GM12872 (cell line): Measurements from ENCODE around the gene FHIT.

Source experiments
- TF ChIP-seq, protein P1 (sequence below): IDR thresholded peaks from 3 replicates; pipeline ENCODE4 v1.5.1; 2011; ENCODE audit warnings: low read depth, mild to moderate bottlenecking, low read length, moderate library complexity; ENCODE audit not compliant: insufficient read depth

FHIT gene

DNA sequence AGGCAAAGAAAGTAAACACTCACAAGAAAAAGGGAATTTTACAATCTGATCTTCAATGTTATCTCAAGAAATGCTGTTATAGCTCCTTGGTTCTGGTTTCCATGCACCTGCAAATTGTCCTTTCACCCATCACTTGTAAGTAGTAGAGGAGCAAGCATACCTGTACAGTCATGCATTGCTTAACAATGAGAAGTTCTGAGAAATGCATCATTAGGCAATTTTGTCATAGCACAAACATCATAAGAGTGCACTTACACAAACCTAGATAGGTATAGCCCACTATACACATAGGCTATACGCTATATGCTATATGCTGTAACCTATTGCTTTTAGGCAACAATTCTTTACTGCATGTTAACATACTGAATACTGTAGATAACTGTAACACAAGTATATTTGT is 672.3 kb downstream of the FHIT start:
- TF ChIP-seq, protein P1, sequence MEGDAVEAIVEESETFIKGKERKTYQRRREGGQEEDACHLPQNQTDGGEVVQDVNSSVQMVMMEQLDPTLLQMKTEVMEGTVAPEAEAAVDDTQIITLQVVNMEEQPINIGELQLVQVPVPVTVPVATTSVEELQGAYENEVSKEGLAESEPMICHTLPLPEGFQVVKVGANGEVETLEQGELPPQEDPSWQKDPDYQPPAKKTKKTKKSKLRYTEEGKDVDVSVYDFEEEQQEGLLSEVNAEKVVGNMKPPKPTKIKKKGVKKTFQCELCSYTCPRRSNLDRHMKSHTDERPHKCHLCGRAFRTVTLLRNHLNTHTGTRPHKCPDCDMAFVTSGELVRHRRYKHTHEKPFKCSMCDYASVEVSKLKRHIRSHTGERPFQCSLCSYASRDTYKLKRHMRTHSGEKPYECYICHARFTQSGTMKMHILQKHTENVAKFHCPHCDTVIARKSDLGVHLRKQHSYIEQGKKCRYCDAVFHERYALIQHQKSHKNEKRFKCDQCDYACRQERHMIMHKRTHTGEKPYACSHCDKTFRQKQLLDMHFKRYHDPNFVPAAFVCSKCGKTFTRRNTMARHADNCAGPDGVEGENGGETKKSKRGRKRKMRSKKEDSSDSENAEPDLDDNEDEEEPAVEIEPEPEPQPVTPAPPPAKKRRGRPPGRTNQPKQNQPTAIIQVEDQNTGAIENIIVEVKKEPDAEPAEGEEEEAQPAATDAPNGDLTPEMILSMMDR, result no peak

DNA sequence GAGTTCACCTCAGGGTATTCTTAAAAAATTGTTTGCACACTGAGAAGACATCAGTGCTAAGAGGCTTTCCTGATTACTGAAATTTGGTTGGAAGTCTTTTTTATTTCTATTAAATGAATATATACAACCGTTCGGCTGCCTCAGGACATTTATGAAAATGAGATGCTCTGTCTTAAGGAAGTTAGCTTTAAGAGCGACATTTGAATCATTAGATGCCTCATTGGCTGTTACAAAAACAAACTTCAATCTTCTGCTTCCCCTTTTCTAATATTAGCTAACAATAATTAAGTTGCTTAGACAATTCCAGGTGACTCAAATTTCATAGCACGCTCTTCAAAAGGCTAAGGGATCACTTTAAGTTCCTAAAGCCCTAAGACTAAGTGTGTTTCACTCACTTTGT is 673.7 kb downstream of the FHIT start:
- TF ChIP-seq, protein P1, result no peak

DNA sequence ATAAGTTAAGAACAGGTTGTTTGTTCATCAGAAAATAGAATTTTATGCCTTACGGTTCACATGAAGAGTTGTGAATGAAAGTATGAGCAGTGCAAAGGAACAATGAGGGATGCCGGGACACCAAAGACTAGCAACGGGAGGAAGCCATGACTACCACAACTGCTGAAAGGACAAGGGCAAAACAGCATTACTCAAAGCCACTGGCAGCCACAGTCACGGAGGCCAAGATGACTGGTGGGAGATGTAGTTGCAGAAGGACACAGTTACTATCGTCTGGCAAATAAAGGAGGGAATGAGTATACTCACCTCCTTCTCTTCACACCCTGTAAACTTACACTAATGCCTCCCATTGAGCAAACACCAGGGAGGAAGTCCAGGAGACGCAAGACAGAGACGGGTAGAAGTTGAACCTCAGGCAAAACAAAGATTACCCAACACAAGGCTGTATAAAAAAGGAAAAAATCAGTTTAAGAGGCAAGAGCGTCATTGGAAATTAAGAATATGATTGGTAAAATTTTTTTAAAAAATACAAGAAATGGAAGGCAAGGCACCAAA is 675.5 kb downstream of the FHIT start:
- TF ChIP-seq, protein P1, result no peak

DNA sequence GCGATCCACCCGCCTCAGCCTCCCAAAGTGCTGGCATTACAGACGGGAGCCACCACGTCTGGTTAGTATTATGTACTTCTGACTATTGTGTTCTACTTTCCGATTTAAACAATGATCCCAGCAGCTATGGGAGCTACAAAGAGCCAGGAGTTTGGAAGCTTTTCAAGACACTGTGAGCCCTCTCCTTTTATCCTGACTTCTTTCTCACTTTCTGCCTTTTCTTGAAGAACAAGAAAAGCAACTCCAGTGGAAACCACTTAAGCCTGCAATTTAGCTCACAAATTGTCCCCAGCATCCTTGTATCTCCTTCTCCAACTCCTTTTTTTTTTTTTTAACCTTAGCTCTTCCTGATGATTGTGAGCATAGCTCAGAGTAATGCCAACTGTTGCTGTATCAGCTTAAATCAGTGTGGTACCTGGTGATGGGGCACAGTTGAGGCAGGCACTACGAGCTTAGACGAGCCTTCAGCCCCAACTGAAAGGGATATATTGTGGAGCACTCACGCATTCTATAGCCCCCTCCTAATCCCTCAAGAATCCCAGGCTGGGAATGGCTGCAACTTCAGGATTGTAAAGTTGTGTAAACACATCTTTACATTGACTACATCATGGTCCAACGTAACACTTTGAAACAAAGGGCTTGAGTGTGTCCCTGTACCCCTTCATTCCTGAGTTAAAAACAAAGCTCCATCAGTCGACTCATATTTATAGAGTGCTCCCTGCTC is 677.0 kb downstream of the FHIT start:
- TF ChIP-seq, protein P1, result no peak

DNA sequence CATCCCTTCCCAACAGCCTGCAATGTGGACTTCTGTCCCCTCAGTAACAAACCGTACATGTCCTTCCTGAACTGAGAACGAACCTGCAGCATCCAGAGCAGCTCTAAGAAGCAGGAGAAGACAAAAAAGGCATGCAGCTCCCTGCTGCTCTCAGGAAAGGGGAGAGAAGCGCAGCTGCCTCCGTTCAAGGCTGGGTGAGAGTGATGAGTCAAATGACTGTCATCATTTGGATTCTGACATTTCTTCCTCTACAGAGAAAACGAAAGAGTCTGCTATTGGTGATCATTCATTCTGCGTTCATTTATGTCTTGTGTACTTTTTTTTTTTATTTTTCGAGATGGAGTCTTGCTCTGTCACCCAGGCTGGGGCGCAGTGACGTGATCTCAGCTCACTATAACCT is 677.8 kb downstream of the FHIT start:
- TF ChIP-seq, protein P1, result no peak

DNA sequence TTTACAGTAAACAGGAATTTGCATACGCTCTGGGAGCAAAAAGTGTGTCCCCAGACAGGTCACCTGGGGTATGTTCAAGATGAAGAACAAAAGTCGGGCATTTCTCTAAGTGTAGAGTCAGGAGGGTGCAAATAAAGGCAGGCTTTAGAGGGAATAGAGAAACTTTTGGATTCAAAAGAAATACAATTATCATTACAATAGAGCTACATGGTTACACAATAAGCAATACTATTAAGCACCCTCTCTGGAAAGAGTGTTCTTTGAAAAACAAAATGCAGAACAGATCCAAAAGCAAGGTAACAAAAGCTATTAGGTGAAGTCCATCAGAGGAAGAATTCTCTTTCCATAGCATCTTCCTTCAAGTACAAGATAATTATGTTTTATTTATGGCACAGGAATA is 679.7 kb downstream of the FHIT start:
- TF ChIP-seq, protein P1, result no peak

DNA sequence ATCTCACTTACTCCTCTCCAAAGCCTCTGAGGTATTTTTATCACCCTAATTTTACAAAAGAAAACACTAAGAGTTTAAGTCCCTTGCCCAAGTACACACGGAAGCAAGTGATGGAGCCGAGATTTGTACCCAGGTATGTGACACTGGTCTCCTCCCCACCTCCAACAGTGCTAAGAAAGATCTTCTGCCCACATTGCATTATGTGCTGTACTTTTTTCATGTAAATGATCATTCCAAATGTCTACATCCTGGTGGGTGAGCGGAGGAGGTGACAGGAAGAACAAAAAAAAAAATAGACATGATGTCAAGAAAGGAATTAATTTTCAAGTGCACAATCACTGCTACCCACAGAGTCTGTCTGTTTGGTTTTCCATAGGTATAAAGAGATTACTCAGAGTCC is 694.1 kb downstream of the FHIT start:
- TF ChIP-seq, protein P1, result no peak
